HT-29 (cell line): ENCODE measurements around the gene KRTAP22-1. TPM values are rescaled to one million over a fixed set of nuclear protein-coding genes. Genes with fewer than 3 reads are reported as not detected.

Source experiments
- DNase-seq: peaks from one replicate; pipeline ENCODE4 v3.0.0-alpha.2; 2015; ENCODE audit warnings: low spot score
- total RNA-seq: library from RNA; depleted of rRNA; stranded (reverse); fragments of >200 nt; shearing (Covaris generic); gene quantifications from 2 replicates; pipeline ENCODE4 v1.2.3, GENCODE V29; 2014; rRNA removed

KRTAP22-1 gene
- not detected in 2 replicates for total RNA-seq

DNA sequence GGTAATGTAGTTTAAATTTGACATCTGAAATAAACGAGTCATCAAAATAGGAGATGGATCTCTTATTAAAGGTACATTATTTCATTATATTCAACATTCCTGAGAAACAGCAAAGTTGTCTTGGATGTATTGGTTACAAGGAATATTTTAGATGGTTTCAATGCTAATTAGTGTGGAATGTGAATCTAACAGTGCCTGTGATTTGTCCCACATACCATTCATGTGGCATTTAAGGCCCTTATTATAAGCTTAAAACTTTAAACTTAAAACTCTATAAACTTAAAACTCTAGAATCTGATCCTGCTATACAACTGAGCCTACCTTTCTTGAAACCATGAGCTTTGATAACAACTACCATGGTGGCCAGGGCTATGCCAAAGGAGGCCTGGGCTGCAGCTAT lies at the start of gene KRTAP22-1:
Gene KRTAP22-1 (plus strand): TSS at position 301 of the 400 bp plus-strand sequence.
- no peak for DNase-seq

DNA sequence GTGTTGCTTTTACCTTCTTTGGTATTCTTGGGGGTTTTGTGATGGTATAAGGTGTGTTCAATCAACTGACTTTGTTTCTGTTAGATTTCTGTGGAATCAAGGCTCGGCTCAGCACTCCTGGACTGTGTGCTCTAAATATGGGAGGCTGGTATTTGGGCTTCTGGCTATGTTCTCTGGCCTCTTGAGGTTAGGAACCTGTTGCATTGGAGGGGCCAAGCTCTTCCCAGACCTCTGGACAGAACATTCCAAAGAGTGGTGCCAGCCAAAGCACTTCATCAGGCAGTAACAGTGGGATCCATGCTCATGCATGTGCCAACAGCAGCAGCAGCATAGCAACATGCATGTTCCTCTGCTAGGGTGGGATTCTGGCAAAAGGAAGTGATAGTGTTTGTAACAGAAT lies 48.1 kb upstream of the KRTAP22-1 start:
- DNase-seq, result no peak

DNA sequence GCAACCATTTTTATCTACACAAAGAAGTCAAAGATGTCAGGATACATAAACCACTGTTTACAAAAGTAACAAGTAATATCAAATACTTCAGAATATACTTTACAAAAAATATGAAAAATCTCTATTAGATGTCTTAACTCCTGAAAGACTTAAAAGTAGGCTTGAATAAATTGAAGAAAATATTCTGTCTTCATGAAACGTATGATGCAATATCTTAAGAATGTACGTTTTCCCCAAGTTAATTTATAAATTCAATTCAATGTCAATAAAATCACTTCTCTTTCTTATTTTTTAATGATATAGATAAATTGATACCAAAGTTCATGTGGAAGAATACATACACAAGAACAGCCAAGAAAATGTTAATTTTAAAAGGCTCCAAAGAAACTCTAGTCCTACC lies 45.8 kb upstream of the KRTAP22-1 start:
- no peak for DNase-seq

DNA sequence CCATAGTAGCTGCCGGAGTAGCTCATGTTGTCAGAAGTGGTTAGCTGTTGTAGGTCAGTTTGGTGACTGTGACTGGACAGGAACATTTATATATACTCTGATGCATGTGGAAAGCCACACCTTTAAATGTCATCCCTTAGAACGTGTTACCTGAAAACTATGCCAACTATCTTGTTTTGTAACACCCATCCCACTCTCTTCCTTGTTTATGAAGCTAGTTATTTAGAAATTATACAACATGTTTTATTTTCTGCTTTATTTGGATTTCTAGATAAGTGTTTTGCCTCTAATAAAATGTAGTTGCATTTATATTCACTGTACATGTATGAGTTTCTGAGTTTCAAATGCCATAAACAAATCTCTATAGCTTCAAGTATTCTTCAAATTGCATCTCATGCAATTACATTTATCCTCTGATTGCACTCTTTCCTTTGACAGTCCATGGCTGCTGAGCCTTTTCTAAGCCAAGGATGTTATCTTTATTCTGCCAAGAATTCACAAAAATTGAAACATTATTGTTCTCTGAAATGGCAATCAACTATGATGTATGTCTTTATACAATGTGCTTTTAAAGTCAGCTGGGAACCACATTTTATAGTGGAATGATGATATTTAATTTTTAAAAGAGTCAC lies 39.5 kb upstream of the KRTAP22-1 start, which contains the start of gene KRTAP19-7:
Gene KRTAP19-7 (minus strand): TSS at position 51 of the 632 bp plus-strand sequence. CDS start 25 bp downstream, at position 26.
- no peak for DNase-seq

DNA sequence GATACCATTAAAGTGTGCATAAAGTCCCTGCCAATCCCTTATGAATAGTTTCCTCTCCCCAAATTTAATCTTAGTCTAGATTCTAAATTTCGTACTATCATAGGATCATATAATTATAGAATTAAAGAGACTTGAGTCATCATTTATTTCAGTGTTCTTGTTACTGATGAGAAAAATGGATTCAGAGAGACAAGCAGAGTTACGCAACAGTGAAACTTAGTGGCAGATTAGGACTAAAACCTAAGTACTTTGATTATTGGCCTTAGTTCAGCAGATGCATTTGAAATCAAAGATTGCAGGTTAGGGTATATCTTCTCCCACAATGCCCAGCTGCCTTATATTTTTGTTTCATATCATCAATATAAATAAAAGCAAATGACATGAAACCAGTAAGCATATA lies 38.9 kb upstream of the KRTAP22-1 start:
- no peak for DNase-seq

DNA sequence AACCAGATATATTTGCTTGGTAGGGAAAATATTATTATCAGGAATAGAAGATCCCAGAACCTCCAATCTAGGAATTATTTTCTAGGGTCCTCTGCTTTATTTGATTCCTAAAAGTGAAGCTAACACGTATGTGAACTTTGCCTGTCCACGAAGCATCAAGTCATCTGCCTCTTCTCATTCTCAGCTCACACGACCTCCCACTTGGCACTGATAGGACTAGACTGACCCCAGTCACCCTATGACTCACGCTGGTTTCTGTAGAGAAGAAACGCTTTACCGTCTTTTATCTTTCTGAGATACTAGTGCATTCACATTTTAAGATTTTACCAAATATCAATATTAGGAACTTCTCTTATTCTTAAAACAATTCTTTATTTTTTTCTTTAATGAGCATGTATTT lies 37.8 kb upstream of the KRTAP22-1 start:
- no peak for DNase-seq

DNA sequence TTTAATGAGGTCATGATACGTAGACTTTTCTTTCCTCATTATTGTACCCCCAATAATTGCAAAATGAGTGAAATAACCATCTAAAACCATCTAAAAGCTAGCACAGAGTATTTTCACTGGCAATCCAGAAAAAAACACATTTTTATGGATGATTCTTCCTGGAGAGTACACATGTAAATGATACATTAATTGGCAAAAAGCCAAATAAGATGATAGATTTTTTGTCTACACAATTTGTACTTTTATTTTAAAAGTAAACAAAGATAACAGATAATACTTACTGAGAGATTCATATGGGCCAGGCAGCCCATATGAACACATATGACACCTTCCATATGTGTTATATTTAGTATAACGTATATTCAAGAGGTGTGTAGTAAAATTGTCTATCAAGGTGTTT lies 37.3 kb upstream of the KRTAP22-1 start:
- DNase-seq, result no peak

DNA sequence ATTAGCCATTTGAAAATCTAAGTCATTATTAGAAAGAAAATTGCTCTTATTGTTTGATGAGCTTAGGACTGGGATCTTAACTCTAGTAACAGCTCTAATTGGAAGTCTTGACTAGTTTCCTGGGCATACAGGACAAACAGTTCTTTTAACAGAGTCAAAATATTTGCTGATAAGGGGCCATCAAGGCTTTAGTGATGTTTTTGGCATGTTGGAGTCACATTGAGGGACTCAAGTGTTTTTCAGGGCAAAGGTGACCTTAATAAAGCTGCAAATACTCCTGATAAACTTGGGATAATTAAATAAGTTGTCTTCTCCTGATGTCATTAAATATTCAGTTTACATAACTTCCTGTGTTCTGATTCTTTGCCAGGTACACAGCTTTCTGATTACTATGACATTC lies 33.3 kb upstream of the KRTAP22-1 start:
- no peak for DNase-seq

DNA sequence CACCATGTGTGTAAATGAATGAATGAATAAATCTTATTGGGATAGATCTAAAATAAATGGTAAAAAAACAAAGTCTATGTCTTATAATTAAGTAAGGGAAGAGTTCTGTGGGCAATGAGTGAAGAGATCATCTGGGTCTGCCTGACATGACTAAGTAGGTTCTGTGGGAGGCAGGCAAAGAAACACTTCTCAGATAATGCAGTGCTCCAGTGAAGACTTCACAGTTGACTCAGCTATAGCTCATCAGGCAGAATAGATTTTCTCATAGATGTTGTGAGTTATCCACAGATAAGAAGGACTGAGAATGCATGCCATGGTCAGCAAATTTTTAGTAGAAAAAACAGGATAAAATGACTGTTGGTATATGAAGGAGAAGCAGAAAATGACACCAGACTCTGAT lies 23.1 kb upstream of the KRTAP22-1 start:
- no peak for DNase-seq

DNA sequence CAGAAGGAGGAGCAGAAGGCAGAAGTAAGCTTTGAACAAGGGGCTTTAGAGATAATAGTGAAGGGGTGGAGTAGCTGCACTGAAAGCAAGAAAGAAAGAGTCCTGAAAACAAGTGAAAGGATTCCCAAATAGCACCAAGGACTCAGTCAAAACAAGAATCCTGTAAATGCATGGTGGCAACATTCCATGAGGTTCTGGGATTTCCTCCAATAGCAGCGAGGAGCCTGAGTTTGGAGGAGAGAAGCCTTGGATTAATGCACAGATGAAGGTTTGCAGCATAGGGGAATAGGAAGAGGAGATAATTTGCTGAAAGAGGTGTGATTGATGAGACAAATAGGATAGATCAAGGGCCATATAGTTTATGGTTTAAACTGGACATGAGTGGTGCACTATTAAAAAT lies 21.5 kb upstream of the KRTAP22-1 start:
- no peak for DNase-seq

DNA sequence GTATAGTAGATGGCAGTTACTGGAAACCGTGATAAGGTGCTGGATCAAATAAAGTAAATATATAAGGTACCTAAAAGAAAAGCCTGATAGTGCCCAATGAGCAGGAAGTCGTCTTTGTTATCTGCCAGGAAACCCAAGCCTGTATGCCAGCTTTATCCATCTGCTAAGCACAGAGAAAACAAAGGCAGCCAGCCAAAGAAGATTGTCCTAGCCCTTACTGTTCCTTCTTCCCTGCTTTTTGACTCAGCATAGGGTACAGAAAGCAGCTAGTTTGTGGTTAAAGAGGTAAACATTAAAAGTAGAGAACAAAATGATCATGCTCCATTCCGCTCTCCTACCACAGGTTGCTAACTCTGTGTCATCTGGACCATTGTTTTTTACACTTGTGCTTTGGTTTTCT lies 20.8 kb upstream of the KRTAP22-1 start:
- DNase-seq, result no peak

DNA sequence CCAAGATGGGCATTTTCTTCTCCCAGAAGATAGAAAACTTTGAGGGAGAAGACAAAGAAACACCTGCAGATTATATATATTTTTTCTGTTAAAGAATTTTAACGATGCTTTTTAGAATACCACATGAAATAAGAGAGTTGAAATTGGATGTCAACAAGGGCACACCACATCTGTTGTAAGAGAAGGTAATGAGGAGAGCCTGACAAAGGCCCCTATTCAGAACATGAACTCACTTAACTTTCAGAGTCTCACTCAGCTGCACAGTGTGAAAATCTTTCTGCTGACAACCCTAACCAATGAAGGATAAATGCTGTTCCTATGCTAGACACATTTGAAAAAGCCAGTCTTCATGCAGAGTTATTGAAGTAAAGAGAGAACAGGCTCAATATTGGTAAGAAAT lies 18.0 kb upstream of the KRTAP22-1 start:
- no peak for DNase-seq

DNA sequence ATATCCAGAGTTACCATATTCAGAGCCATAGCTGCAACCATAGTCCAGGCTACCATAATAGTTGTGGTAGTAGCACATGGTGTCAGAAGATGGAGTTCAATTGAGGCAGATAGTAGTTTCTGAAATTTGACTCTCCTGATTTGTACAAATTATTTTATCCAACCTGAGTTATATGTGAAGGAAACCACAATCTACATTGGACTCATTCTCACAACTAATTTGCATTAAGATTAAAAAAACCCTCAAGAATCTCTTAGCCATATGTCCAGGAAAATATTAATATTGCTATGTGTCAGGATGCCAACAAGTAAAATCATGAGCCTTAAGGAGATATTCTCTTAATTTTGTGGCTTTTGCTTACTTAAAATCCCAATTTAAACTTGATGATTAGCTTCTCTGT lies 10.6 kb upstream of the KRTAP22-1 start, which contains the start of gene KRTAP22-2:
Gene KRTAP22-2 (minus strand): TSS at position 101 of the 400 bp plus-strand sequence.
- DNase-seq, result no peak

DNA sequence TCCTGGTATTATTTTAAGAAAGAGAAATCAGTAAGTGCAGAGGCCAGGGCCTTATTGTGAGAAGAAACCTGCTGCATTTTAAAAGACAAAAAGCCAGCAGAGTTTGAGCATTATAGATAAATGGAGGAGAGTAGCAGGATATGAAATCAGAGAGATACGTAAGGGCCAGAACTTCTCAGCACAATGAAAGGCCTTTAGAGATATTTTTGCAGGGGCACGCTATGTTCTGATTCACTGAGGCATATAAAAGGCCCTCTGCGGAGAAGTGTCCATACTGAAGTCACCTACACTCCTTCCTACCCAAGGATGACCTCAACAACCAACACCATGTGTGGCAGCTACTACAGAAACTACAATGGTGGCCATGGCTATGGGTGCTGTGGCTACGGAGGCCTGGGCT lies 8.7 kb upstream of the KRTAP22-1 start, which contains the start of gene KRTAP6-3:
Gene KRTAP6-3 (plus strand): TSS at position 301 of the 400 bp plus-strand sequence. CDS start 6 bp downstream, at position 307.
- DNase-seq, result no peak

DNA sequence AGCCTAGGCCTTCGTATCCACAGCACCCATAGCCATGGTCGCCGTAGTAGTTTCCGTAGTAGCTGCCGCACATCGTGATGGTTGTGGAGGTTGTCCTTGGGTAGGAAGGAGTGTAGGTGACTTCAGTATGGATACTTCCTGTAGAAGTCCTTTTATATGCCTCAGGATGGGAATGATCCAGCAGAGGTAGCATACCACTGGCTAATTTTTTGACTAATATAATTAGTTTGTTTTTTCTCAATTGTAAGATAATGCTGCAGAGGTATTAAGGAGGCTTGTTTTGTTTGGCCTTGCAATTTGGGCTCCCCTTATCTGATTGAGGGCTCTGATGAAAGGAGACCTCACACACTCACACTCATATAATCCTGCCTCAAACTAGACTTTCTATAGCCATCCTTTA lies 2.1 kb upstream of the KRTAP22-1 start, which contains the start of gene KRTAP6-2:
Gene KRTAP6-2 (minus strand): TSS at position 101 of the 400 bp plus-strand sequence. CDS start 28 bp downstream, at position 73.
- no peak for DNase-seq

DNA sequence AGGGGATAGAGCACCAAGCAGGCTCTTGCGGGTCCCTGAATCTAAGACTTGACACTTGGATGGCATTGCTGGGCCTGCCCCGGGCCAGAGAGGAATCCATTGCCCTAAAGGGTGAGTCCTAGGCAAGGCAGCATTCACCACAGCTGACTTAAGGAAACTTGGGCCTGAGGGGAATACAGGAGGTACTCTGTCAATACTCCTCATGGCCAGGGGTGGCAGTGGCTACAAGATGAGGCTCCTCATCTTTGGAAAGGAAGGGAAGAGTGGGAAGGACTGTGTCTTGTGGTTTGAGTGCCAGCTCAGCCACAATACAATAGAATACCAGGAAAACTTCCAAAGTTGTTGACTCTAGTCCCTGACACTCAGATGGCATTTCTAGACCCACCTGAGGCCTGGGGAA lies 5.1 kb downstream of the KRTAP22-1 start:
- DNase-seq, result peak; percentile 1

DNA sequence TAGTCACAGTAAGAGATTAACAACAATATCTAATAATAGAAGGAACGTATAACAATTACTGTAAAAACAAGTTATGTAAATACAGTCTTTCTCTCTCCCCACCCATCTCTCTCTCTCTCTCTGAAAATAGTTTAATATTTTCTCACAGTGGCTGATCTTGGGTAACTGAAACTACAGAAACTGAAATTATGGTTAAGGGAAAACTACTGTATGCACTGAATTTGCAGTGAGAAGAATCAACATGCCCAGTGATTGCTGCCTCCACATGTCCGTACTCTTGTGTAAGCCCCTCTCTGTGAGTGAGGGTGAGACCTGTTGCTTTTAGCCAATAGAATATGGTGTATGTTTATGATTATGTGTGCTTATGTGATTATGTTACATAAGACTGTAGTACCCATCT lies 11.2 kb downstream of the KRTAP22-1 start:
- DNase-seq, result no peak

DNA sequence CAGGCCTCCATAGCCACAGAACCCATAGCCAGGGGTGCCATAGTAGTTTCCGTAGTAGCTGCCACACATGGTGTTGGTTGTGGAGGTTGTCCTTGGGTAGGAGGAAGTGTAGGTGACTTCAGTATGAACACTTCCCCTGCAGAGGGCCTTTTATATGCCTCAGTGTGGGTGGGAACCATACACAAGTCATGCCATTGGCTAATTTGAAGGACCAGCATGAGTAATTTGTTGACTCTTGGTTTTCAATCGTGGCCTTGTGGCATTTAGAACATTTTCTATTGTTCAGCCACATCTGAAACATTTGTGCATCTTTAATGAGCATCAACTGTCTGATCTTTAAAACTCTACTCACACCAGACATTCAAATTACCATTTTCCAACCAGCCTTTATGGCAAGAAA lies 12.9 kb downstream of the KRTAP22-1 start, which contains the start of gene KRTAP6-1:
Gene KRTAP6-1 (minus strand): TSS at position 95 of the 400 bp plus-strand sequence. CDS start 26 bp downstream, at position 69.
- no peak for DNase-seq

DNA sequence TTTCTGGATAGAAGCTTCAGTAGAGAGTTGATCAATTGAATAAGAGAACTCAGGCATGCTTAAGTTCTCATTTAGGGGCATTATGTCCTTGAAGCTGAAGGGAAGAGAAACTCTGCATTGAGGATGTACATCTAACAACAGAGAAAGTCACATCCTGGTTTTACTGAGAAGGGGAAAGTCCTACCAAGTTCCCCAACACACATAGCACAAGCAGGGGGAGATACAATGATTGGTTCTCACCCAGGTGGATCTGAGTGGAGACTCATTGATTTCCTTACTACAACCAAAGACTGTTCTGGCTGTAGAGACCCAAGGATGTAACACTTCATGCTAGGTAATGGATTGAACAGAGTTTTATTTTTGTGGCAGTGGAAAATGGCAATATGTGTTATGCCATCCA lies 14.3 kb downstream of the KRTAP22-1 start:
- no peak for DNase-seq

DNA sequence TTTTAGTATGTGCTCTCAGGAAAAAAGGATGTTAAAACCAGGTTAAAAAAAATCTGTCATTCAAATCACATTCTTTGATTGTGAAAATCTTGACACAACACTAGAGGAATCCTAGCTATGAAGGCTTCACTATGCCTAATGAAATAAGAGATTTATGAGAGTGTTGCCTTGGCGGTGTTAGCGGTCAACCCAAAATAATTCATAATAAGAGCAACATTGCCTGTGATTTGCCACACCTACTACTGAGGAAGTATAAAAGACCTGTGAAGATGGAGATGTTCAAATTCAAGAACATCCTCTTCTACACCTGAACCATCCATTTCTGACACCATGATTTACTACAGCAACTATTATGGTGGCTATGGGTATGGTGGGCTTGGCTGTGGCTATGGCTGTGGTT lies 15.2 kb downstream of the KRTAP22-1 start, which contains the start of gene KRTAP20-1:
Gene KRTAP20-1 (plus strand): TSS at position 301 of the 400 bp plus-strand sequence. CDS start 30 bp downstream, at position 331.
- no peak for DNase-seq

DNA sequence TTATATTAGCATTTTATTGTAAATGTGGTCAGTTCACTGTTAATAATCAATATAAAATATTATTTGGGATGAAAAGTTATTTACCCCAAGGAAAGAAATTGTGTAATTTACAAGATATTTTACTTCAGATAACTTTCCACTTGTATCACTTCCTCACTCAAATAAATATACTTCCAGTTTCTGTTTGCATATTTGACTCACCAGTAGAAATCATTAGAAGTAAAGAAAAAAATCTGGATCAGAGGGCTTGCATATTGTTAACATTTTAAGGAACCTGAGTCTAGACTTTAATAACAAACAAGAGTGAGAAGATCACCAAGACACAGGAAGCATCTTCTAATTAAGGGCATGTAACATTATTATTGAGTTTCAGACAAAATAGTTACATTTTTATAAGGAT lies 19.2 kb downstream of the KRTAP22-1 start:
- DNase-seq, result no peak

DNA sequence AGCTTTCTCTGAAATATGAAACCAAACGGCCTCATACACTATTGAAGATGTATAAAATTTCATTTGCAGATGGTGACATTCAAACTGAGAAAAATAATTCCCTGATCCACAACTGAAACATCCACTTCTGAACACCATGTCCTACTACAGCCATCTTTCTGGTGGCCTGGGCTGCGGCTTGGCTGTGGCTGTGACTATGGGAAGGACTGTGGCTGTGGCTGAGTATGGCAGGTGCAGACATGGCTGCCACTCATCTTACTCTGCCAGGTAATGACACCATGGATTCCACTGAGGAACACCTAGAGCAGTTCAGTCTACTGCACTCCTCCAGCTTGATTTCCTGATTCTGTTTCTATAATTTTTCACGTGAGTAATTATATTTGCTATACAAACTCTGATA lies 19.6 kb downstream of the KRTAP22-1 start, which contains the start of gene KRTAP20-4:
Gene KRTAP20-4 (plus strand): TSS at position 106 of the 400 bp plus-strand sequence.
- no peak for DNase-seq

DNA sequence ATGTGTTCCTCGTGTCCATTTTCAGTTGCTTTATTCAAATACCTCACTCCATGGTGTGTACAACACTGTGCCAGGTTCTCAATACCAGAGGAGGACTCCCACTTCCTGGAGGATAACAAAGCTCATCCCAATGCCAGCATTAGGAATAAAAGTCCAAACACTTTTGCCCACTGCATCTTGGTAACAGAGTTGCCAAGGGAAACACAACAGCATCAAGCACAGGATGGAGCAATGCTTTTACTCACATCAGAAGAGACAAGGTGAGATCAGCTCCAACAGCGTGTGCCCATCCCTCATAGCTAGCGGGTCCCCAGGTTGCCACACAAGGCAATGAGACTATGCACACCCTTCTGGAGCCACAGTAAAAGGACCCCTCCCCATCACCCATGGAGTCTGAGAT lies 22.5 kb downstream of the KRTAP22-1 start:
- no peak for DNase-seq
